Mesenchymal stem cell (in vitro differentiated cells and primary cell): ENCODE data around the gene KRTAP12-1.

Source experiments
- DNase-seq: peaks from one replicate; pipeline ENCODE4 v3.0.0-alpha.2; 2013
- H2AFZ ChIP-seq: one replicate; pipeline ENCODE4 v1.6.1; 2013; ENCODE audit warnings: low read depth, mild to moderate bottlenecking, control low read depth, inconsistent platforms, low read length, moderate library complexity
- H2AK5ac ChIP-seq: 2 replicates; pipeline ENCODE4 v1.6.1; 2013; ENCODE audit warnings: low read length, moderate library complexity, mild to moderate bottlenecking, inconsistent platforms; ENCODE audit not compliant: severe bottlenecking
- H2BK120ac ChIP-seq: one replicate; pipeline ENCODE4 v1.6.1; 2013; ENCODE audit warnings: low read depth, mild to moderate bottlenecking, inconsistent platforms, low read length, moderate library complexity
- H2BK12ac ChIP-seq, 2 experiments: one replicate each; pipeline ENCODE4 v1.6.1; 2013; ENCODE audit warnings: inconsistent platforms in 2 of 2, low read length in 2 of 2, mild to moderate bottlenecking in 2 of 2, moderate library complexity in 2 of 2, control low read depth in 1 of 2
- H2BK15ac ChIP-seq: one replicate; pipeline ENCODE4 v1.6.1; 2013; ENCODE audit warnings: mild to moderate bottlenecking, low read depth, inconsistent platforms; ENCODE audit not compliant: poor library complexity, severe bottlenecking
- H2BK5ac ChIP-seq: 2 replicates; pipeline ENCODE4 v1.6.1; 2013; ENCODE audit warnings: low read depth, mild to moderate bottlenecking, low read length, control low read depth, inconsistent platforms; ENCODE audit not compliant: poor library complexity, severe bottlenecking
- H3K14ac ChIP-seq, 2 experiments: one replicate each; pipeline ENCODE4 v1.6.1; 2013; ENCODE audit warnings: inconsistent platforms in 2 of 2, low read length in 2 of 2, control low read depth in 1 of 2, mild to moderate bottlenecking in 1 of 2, moderate library complexity in 1 of 2
- H3K18ac ChIP-seq, 2 experiments: one replicate each; pipeline ENCODE4 v1.6.1; 2013; ENCODE audit warnings: inconsistent platforms in 2 of 2, low read length in 2 of 2, control low read depth in 1 of 2, low read depth in 1 of 2, mild to moderate bottlenecking in 1 of 2
- H3K23ac ChIP-seq, 2 experiments: one replicate each; pipeline ENCODE4 v1.6.1; 2013; ENCODE audit warnings: inconsistent platforms in 2 of 2, low read length in 2 of 2, mild to moderate bottlenecking in 2 of 2, moderate library complexity in 2 of 2, control low read depth in 1 of 2
- H3K27ac ChIP-seq: 2 replicates; pipeline ENCODE4 v1.5.1; 2013; ENCODE audit warnings: mild to moderate bottlenecking, moderate library complexity, low read length, control low read depth, inconsistent platforms; ENCODE audit not compliant: poor library complexity, severe bottlenecking
- H3K27me3 ChIP-seq, 2 experiments: 2 replicates each; pipeline versions ENCODE4 v1.6.1 to v1.7.0; 2013; ENCODE audit warnings: low read length in 2 of 2, mild to moderate bottlenecking in 2 of 2, moderate library complexity in 2 of 2, control low read depth in 1 of 2, inconsistent platforms in 1 of 2; ENCODE audit not compliant: control insufficient read depth in 1 of 2, insufficient read depth in 1 of 2
- H3K36me3 ChIP-seq, 2 experiments: 2 replicates each; pipeline versions ENCODE4 v1.6.1 to v1.7.0; 2013; ENCODE audit warnings: low read length in 2 of 2, control low read depth in 1 of 2, inconsistent platforms in 1 of 2, low read depth in 1 of 2, mild to moderate bottlenecking in 1 of 2; ENCODE audit not compliant: insufficient read depth in 2 of 2, control insufficient read depth in 1 of 2
- H3K4ac ChIP-seq, 2 experiments: one replicate each; pipeline ENCODE4 v1.6.1; 2013; ENCODE audit warnings: inconsistent platforms in 2 of 2, low read length in 2 of 2, mild to moderate bottlenecking in 2 of 2, moderate library complexity in 2 of 2, control low read depth in 1 of 2, low read depth in 1 of 2
- H3K4me1 ChIP-seq: 2 replicates; pipeline ENCODE4 v1.6.1; 2013; ENCODE audit warnings: low read depth, low read length, control low read depth; ENCODE audit not compliant: control insufficient read depth, insufficient read depth
- H3K4me2 ChIP-seq: 2 replicates; pipeline ENCODE4 v1.6.1; 2013; ENCODE audit warnings: low read length, mild to moderate bottlenecking, inconsistent platforms; ENCODE audit not compliant: poor library complexity, severe bottlenecking
- H3K4me3 ChIP-seq, 2 experiments: 2 replicates each; pipeline versions ENCODE4 v1.5.1 to v1.7.0; 2013; ENCODE audit warnings: low read length in 2 of 2, mild to moderate bottlenecking in 2 of 2, control low read depth in 1 of 2, low read depth in 1 of 2; ENCODE audit not compliant: insufficient read depth in 1 of 2
- H3K79me1 ChIP-seq: replicated peaks from 2 replicates; pipeline ENCODE4 v1.6.1; 2013; ENCODE audit warnings: mild to moderate bottlenecking, control low read depth, low read length, inconsistent platforms; ENCODE audit not compliant: poor library complexity, severe bottlenecking
- H3K9ac ChIP-seq: 2 replicates; pipeline ENCODE4 v1.7.0; 2013; ENCODE audit warnings: mild to moderate bottlenecking, low read length, moderate library complexity
- H3K9me3 ChIP-seq: 2 replicates; pipeline ENCODE4 v1.7.0; 2013; ENCODE audit warnings: mild to moderate bottlenecking, low read length; ENCODE audit not compliant: control insufficient read depth
- H4K8ac ChIP-seq: one replicate; pipeline ENCODE4 v1.6.1; 2013; ENCODE audit warnings: inconsistent platforms, mild to moderate bottlenecking, low read length, moderate library complexity
- H4K91ac ChIP-seq: one replicate; pipeline ENCODE4 v1.6.1; 2013; ENCODE audit warnings: mild to moderate bottlenecking, low read length, inconsistent platforms
- WGBS: methylation state at CpG from one replicate; pipeline ENCODE4 v1.1.7; 2013; ENCODE audit warnings: mixed read lengths; 5-methylcytosine and 5-hydroxymethylcytosine counted together

KRTAP12-1 gene

DNA sequence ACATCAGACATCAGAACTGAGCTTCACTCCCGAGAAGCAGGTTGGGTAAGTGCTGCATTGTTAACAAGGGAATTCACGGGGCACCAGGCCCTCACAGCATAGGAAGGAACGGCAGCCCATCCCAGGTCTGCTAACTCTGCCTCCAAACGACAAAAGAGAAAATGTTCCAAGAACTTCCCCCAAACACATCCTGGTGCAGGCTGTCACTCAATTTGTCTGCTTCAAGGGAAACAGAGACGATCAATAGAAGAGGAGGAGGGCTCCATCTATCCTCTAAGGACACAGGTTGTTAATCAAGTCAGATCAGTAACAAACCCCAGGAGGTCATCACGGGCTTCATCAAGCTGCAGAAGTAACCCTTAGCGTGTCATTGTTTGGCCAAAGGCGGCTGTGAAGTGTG lies 32.9 kb upstream of the KRTAP12-1 start:
- Histone ChIP-seq H3K9me3 (no peaks in the 10 kb centered on the region), H3K14ac (no peak overlapping the region), H2AK5ac (no peak overlapping the region), H2BK12ac (no peak overlapping the region), H3K4me2 (no peak overlapping the region), H4K8ac (no peak overlapping the region), H2BK120ac (no peak overlapping the region), H3K27ac (no peak overlapping the region), H3K18ac (no peak overlapping the region), H3K9ac (no peak overlapping the region), H3K4me3 (no peak overlapping the region), H2BK5ac (no peak overlapping the region), H3K4me1 (peaks cover 3% of the 10 kb centered on the region), H2BK15ac (no peak overlapping the region), H3K79me1 (no peaks in the 10 kb centered on the region), H3K27me3 (peaks cover 68 to 78% of the 10 kb centered on the region in 2 experiments), H2AFZ (no peak overlapping the region), H4K91ac (no peak overlapping the region), H3K4ac (no peak overlapping the region), H3K23ac (no peak overlapping the region), H3K36me3 (no peaks in the 10 kb centered on the region)
- WGBS = 38% methylated on average over 8 of the region's 8 CpGs
- DNase-seq = no peak

DNA sequence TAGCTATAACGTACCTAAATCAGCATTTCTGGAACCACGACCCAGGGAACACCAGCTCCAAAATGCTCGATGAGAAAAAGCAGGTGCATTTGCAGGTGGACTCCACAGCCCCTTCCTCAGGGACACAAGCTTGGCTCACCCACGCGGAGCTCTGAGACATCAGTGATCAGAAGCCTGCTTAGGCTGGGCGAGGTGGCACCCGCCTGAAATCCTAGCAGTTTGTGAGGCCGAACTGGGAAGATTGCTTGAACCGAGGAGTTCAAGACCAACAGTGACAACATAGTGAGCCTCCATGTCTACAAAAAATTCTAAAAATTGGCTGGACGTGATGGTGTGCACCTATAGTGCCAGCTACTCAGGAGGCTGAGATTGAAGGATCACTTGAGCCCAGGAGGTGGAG lies 31.9 kb upstream of the KRTAP12-1 start:
- no peak overlapping the region for H2AFZ ChIP-seq
- no peak overlapping the region for H3K9ac ChIP-seq
- H3K79me1 ChIP-seq = no peaks in the 10 kb centered on the region
- H3K14ac ChIP-seq = no peak overlapping the region
- no peak overlapping the region for H4K8ac ChIP-seq
- H3K27me3 ChIP-seq = peaks cover 76 to 80% of the 10 kb centered on the region in 2 experiments
- no peak overlapping the region for H2BK5ac ChIP-seq
- H3K23ac ChIP-seq = no peak overlapping the region
- H3K4ac ChIP-seq = no peak overlapping the region
- H3K4me3 ChIP-seq = no peak overlapping the region
- H2BK12ac ChIP-seq = no peak overlapping the region
- H3K18ac ChIP-seq = no peak overlapping the region
- no peak overlapping the region for H2AK5ac ChIP-seq
- no peak overlapping the region for H4K91ac ChIP-seq
- no peak overlapping the region for H2BK120ac ChIP-seq
- no peak overlapping the region for H3K4me2 ChIP-seq
- 82% methylated on average over 10 of the region's 10 CpGs for WGBS
- peaks cover 11% of the 10 kb centered on the region for H3K4me1 ChIP-seq
- no peaks in the 10 kb centered on the region for H3K36me3 ChIP-seq
- DNase-seq = no peak
- H3K9me3 ChIP-seq = no peaks in the 10 kb centered on the region
- no peak overlapping the region for H3K27ac ChIP-seq
- no peak overlapping the region for H2BK15ac ChIP-seq

DNA sequence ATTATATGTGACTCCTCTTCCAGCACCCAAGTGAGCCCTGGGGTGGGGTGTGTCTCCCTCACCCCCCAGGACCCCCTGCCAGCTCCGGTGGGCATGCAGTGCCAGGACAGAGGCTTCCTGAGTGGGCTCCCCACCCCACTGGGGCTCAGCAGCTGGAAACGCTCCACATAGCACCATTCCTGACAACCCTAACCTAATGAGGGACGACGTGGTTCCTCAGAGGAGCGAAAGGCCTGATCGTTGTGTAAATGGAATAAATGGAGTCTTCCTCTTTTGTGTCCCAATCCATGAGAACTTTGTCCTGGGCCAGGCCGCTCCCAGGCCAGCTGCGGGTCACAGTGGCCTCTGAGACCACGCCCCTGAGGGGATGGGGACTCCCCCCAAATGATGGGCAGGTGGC lies 31.2 kb upstream of the KRTAP12-1 start:
- Histone ChIP-seq H4K91ac (no peak overlapping the region), H3K36me3 (no peaks in the 10 kb centered on the region), H3K4me2 (no peak overlapping the region), H3K18ac (no peak overlapping the region), H3K9me3 (no peaks in the 10 kb centered on the region), H3K14ac (no peak overlapping the region), H3K4me3 (no peak overlapping the region), H2BK15ac (no peak overlapping the region), H3K23ac (no peak overlapping the region), H3K4ac (no peak overlapping the region), H2AK5ac (no peak overlapping the region), H2BK120ac (no peak overlapping the region), H4K8ac (no peak overlapping the region), H3K79me1 (no peaks in the 10 kb centered on the region), H2BK5ac (no peak overlapping the region), H3K27me3 (peaks cover 76 to 80% of the 10 kb centered on the region in 2 experiments), H2AFZ (no peak overlapping the region), H3K4me1 (peaks cover 13% of the 10 kb centered on the region), H3K27ac (no peak overlapping the region), H2BK12ac (no peak overlapping the region), H3K9ac (no peak overlapping the region)
- DNase-seq = no peak
- 49% methylated on average over 6 of the region's 9 CpGs for WGBS

DNA sequence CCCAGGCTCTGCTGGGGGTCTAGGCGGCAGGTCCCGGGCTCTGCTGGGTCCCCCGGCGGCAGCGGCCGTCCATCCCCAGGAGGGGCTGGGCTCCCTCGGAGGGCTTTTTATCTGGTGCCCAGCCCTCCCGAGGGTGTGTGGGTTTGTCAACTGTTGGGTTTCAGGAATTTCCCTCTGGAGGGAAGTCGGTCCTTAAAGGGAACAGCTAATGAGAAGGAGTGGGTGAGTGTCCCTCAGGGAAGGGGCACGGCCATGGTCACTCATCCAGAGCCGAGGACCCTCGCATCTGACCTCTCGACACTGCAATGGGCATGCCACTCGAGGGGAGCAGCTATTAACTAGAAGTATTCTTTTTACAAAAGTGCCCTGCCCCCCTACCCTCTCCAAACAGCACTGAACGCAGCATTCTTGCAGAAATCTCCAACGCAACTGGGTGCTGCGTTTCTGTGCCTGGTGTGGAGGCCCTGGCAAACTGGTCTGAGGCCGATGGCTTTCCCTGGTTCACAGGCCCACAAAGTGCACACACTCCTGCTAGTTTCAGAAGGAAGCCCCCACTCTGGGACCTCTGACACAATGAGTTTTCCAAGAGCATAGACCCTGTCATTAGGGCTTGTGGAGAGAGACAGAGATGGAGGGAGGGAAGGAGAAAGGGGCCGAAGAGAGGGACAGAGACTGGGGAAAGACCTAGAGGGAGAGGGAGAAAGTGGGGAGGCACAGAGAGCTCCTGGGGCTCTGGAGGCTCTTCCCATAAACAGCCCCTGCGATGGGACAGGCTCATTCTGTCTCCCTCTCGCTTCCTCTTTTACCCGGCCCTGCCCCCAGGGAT lies 30.5 kb upstream of the KRTAP12-1 start:
- DNase-seq = no peak
- 9% methylated on average over 19 of the region's 22 CpGs for WGBS

More for the DNA sequence above, 30.5 kb upstream of the KRTAP12-1 start:
- no peak overlapping the region for H3K27ac ChIP-seq
- H2BK5ac ChIP-seq = no peak overlapping the region
- no peak overlapping the region for H3K9ac ChIP-seq
- H2BK12ac ChIP-seq = no peak overlapping the region
- no peak overlapping the region for H4K91ac ChIP-seq
- no peaks in the 10 kb centered on the region for H3K36me3 ChIP-seq
- no peak overlapping the region for H3K23ac ChIP-seq
- no peak overlapping the region for H3K18ac ChIP-seq
- peaks cover 13% of the 10 kb centered on the region for H3K4me1 ChIP-seq
- no peak overlapping the region for H3K4me3 ChIP-seq
- H2BK15ac ChIP-seq = no peak overlapping the region
- H3K79me1 ChIP-seq = no peaks in the 10 kb centered on the region
- no peak overlapping the region for H3K14ac ChIP-seq
- H2AFZ ChIP-seq = no peak overlapping the region
- no peaks in the 10 kb centered on the region for H3K9me3 ChIP-seq
- H4K8ac ChIP-seq = no peak overlapping the region
- H3K4ac ChIP-seq = no peak overlapping the region
- H2AK5ac ChIP-seq = no peak overlapping the region
- H3K27me3 ChIP-seq = peaks cover 79 to 84% of the 10 kb centered on the region in 2 experiments
- no peak overlapping the region for H2BK120ac ChIP-seq
- H3K4me2 ChIP-seq = no peak overlapping the region
